ENCODE measurements around the gene PRXL2B. TPM values are rescaled to one million over a fixed set of nuclear protein-coding genes. Genes with fewer than 3 reads are reported as not detected.
"Not testable (repeated sequence)": the region's sequence is repeated elsewhere in the genome, so short reads cannot be mapped to it uniquely, and the experiment has no call there.

Gene PRXL2B
- total RNA-seq, 1 donor from 2014 or later = 8.2 TPM

DNA sequence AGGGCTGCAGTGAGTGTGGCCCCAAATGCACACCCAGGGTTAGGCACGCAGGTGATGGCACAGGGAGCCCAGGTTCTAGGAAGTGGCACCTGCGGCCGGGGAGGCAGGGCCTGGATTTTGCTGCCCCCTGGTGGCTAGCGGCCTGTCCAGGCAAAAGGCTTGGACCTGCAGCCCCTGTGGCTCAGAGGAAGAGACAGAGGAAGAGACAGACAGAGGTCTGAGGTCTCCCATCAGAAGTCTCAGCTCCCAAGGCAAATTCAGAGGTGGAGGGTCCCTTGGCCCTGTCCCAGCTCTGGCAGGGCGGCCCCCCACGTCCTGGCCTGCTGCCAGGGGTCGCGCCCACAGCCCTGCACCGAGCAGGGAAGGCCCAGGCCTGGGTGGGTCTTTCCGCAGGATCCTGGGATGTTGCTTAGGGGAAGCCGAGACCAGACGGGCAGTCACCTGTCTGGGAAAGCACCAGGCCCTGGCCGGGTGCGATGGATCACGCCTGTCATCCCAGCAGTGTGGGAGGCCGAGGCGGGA is 38.4 kb upstream of the PRXL2B start:
- TF ChIP-seq, protein P1, sequence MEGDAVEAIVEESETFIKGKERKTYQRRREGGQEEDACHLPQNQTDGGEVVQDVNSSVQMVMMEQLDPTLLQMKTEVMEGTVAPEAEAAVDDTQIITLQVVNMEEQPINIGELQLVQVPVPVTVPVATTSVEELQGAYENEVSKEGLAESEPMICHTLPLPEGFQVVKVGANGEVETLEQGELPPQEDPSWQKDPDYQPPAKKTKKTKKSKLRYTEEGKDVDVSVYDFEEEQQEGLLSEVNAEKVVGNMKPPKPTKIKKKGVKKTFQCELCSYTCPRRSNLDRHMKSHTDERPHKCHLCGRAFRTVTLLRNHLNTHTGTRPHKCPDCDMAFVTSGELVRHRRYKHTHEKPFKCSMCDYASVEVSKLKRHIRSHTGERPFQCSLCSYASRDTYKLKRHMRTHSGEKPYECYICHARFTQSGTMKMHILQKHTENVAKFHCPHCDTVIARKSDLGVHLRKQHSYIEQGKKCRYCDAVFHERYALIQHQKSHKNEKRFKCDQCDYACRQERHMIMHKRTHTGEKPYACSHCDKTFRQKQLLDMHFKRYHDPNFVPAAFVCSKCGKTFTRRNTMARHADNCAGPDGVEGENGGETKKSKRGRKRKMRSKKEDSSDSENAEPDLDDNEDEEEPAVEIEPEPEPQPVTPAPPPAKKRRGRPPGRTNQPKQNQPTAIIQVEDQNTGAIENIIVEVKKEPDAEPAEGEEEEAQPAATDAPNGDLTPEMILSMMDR (IDR thresholded peaks at IDR 0.05; ENCODE audit: borderline replicate concordance) = peak; percentile 98
- Histone ChIP-seq H3K27ac (replicated peaks) (peak overlapping the region; percentile 97), H3K27me3 (ENCODE audit: low read depth) (no peaks in the 10 kb centered on the region), H3K9me3 (replicated peaks) (no peaks in the 10 kb centered on the region), H3K4me1 (peaks cover 69% of the 10 kb centered on the region), H3K4me3 (peak overlapping the region; percentile 73), H3K36me3 (no peaks in the 10 kb centered on the region)
- peak; percentile 83 for DNase-seq
- intact Hi-C loops (cut with micrococcal nuclease) = no loop called here

DNA sequence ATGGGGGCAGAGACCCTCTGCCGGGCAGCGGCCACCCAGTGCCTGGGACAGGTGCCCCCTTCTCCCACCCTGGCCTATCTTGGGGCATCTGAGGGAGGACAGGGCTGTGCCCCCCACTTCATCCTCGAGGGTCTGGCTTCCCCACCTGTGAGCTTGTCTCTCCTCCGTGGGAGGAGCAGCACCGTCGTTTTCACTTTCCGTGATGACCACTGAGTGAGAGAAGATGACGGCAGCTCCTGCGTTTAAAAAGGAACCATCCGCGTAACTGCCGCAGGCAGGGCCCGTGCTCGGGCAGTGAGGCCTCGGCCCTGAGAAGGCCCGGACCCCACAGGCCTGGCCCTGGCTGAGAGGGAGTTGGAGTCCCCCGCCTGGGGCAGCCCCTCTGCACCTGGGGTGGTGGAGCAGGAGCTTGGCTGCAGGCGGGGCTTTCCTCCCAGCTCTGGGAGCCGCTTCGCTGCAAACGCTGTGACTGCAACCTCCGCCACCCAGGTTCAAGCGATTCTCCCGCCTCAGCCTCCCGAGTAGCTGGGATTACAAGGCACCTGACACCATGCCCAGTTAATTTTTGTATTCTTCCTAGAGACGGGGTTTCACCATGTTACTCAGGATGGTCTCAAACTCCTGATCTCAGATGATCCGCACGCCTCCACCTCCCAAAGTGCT is 37.1 kb upstream of the PRXL2B start:
- DNase-seq; H3K27me3 ChIP-seq (ENCODE audit: low read depth); H3K9me3 ChIP-seq (replicated peaks); intact Hi-C loops (cut with micrococcal nuclease); H3K36me3 ChIP-seq: not testable (repeated sequence)
- peak overlapping the region; percentile 73 for H3K4me3 ChIP-seq
- H3K27ac ChIP-seq (replicated peaks) = peak overlapping the region; percentile 97
- H3K4me1 ChIP-seq = peaks cover 64% of the 10 kb centered on the region

DNA sequence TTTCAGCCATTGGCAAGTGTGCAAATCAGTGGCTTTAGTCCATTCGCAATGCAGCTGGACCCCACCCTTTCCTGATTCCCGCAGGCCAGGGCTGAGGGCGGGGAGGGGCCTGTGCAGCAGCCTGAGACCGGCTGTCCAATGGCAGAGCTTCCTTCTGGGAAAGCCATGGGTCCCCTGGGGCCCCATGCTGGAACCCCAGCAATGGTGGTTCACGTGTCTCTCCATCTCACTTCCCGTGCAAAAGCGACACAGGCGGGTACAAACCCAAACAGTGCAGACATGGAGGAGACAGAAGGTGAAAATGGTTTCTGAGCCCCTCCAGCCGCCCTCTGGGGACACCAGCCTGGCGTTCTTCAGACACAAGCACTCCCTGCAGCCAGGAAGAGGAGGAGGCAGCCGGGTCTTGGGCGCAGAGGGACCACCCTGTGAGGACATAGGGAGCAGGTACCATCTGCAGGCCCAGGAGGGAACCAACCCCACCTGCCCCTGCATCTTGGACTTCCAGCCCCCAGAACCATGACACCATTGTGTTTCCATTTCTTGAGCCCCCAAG is 36.2 kb upstream of the PRXL2B start:
- Histone ChIP-seq H3K4me3 (peak overlapping the region; percentile 73), H3K27ac (replicated peaks) (peak overlapping the region; percentile 97), H3K4me1 (peaks cover 64% of the 10 kb centered on the region)
- H3K36me3 ChIP-seq; H3K27me3 ChIP-seq (ENCODE audit: low read depth); H3K9me3 ChIP-seq (replicated peaks); intact Hi-C loops (cut with micrococcal nuclease); DNase-seq: not testable (repeated sequence)

DNA sequence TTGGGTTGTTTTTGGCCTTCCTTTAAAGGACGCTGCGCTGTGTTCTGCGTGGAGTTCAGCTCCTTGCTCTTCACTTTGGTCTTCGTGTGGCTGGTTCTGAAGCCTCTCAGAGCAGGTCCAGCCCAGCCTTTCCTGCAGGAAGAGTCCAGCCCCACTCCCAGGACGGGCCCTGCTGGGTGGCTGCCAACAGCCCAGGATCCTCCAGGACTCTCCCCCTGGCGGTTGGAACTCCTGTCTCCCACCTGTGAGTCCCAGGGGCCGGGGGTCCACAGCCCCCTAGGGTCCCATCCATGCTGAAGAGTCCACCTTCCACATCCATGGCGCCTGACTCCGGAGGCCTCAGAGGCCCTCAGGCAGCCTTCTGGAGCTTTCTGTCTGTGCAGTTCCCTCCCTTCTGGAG is 35.0 kb upstream of the PRXL2B start:
- intact Hi-C loops (cut with micrococcal nuclease); H3K27me3 ChIP-seq (ENCODE audit: low read depth); H3K9me3 ChIP-seq (replicated peaks); H3K36me3 ChIP-seq: not testable (repeated sequence)
- peak overlapping the region; percentile 64 for H3K4me3 ChIP-seq
- DNase-seq = peak; percentile 66
- peaks cover 64% of the 10 kb centered on the region for H3K4me1 ChIP-seq
- TF ChIP-seq, protein P1 (IDR thresholded peaks at IDR 0.05; ENCODE audit: borderline replicate concordance) = peak; percentile 48
- peak overlapping the region; percentile 97 for H3K27ac ChIP-seq (replicated peaks)

DNA sequence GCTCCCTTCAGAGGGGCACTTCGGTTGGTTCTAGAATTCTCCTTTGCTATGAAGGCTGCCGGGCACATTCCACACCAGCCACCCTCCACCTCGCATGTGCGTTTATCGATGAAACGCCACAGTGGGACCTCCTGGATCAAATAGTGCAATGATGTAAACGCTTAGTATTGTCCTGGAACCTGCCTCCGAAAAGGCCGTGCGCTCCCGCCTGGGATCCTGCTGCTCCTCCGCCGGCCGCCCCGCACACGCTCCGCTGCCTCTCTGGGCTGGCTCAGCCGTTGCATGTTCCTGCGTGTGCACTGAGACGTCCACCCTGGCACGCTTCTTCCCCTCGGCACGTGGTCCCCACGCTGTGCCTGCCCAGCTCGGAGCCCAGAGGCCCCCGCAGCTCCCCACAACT is 34.4 kb upstream of the PRXL2B start:
- Histone ChIP-seq H3K36me3 (no peaks in the 10 kb centered on the region), H3K27ac (replicated peaks) (peak overlapping the region; percentile 97), H3K9me3 (replicated peaks) (no peaks in the 10 kb centered on the region), H3K4me3 (peak overlapping the region; percentile 64), H3K4me1 (peaks cover 64% of the 10 kb centered on the region), H3K27me3 (ENCODE audit: low read depth) (peaks cover 9% of the 10 kb centered on the region)
- DNase-seq = no peak
- TF ChIP-seq, protein P1 (IDR thresholded peaks at IDR 0.05; ENCODE audit: borderline replicate concordance) = no peak
- intact Hi-C loops (cut with micrococcal nuclease) = no loop called here

DNA sequence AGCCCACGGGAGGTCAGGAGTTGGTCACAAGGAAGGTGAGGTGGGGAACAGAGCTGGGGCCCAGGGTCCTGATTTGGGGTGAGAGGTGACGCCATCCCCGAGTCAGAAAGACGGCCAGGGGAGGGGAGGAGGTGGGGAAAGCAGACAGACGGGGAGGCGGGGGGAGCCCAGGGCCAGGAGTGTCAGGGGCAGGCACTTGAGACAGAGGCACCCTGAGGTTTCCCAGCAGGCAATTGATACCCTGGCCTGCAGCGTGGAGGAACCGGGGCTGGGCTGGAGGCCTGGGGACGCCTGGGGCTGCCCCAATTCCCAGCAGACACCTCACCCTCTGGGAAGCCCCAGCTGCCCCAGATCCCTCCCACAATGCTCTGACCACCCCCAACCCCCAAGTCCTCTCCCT is 33.5 kb upstream of the PRXL2B start:
- peaks cover 64% of the 10 kb centered on the region for H3K4me1 ChIP-seq

More for the DNA sequence above, 33.5 kb upstream of the PRXL2B start:
- H3K27ac ChIP-seq (replicated peaks); H3K36me3 ChIP-seq; H3K9me3 ChIP-seq (replicated peaks); H3K27me3 ChIP-seq (ENCODE audit: low read depth); intact Hi-C loops (cut with micrococcal nuclease); DNase-seq; H3K4me3 ChIP-seq: not testable (repeated sequence)
